Epithelial cell of umbilical artery (primary cell): Measurements from ENCODE around the gene ZG16B. TPM values are rescaled to one million over a fixed set of nuclear protein-coding genes. Genes with fewer than 3 reads are reported as not detected.

ENCODE experiments used
- total RNA-seq: library from RNA; depleted of rRNA; stranded (reverse); fragments of >200 nt; gene quantifications from 2 replicates; pipeline ENCODE4 v1.2.3, GENCODE V29; 2014

The ZG16B gene, protein sequence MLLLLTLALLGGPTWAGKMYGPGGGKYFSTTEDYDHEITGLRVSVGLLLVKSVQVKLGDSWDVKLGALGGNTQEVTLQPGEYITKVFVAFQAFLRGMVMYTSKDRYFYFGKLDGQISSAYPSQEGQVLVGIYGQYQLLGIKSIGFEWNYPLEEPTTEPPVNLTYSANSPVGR
- total RNA-seq = 0.65 and 1.5 TPM in 2 replicates

GRCh38 chr16:2829501-2830354, at the start of gene ZG16B:
ZG16B (plus strand) TSS chr16:2830303; CDS start chr16:2830442, 139 bp downstream.

GRCh38 chr16:2787406-2787805, 42.7 kb upstream of the ZG16B start, which contains the start of gene PRSS33:
PRSS33 (minus strand) TSS chr16:2787560; CDS start chr16:2786547, 1,013 bp downstream.

DNA sequence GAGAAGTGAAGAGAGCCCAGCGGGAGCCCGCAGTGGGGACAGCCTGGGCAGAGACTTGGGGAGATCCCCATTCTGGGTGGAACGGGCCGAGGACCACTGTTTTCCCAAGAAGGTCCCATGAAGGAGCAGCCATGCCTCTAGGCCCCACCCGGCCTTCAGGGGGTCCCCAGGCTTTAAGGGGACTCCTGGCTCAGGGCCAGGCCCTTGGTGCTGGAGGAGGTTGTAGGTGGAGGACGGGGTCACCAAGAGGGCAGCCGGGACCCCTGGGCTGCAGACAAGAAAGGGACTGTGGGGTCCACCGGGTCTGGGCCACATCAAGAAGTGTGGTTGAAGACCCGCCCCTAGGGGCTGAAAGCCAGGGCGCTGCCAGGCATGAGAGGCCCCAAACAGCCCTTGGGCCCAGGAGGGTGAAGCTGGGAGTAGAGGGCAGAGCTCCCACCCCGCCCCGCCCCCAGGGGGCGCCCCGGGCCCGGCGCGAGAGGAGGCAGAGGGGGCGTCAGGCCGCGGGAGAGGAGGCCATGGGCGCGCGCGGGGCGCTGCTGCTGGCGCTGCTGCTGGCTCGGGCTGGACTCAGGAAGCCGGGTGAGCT, 13.3 kb upstream of the ZG16B start, which contains the start of gene PRSS21:
Gene PRSS21, plus strand, starts transcription at position 487 of the 589 bp plus-strand sequence. Its CDS starts 32 bp downstream, at position 519.

GRCh38 chr16:2857451-2858244, 27.5 kb downstream of the ZG16B start, which contains the start of gene PRSS22:
PRSS22 (minus strand) TSS chr16:2858170; CDS start chr16:2858104, 66 bp downstream.

Other genes starting within 250 kb of the ZG16B start
- gene KCTD5, start 147.8 kb upstream of the ZG16B start, total RNA-seq = 19.9 and 27.9 TPM in 2 replicates
- gene PRSS27, start 110.1 kb upstream of the ZG16B start, total RNA-seq = 0.32 and 0.46 TPM in 2 replicates
- gene SRRM2, start 77.7 kb upstream of the ZG16B start, total RNA-seq = 31.9 and 36.7 TPM in 2 replicates
- 394 and 1,158 TPM in 2 replicates for gene ELOB, start 53.0 kb upstream of the ZG16B start, total RNA-seq
- gene PRSS33, start 42.7 kb upstream of the ZG16B start, total RNA-seq = not detected in 2 replicates
- gene PRSS41, start 31.8 kb upstream of the ZG16B start, total RNA-seq = not detected in 2 replicates
- gene PRSS21, start 13.1 kb upstream of the ZG16B start, total RNA-seq = 1.9 TPM in 1 of 2 replicates, not detected in the other
- not detected in 2 replicates for gene PRSS22, start 27.9 kb downstream of the ZG16B start, total RNA-seq
- gene FLYWCH2, start 52.9 kb downstream of the ZG16B start, total RNA-seq = 70.5 and 86.8 TPM in 2 replicates
- gene FLYWCH1, start 81.6 kb downstream of the ZG16B start, total RNA-seq = 31.3 and 33.1 TPM in 2 replicates
- not detected in 2 replicates for gene KREMEN2, start 134.0 kb downstream of the ZG16B start, total RNA-seq
- gene PAQR4, start 139.0 kb downstream of the ZG16B start, total RNA-seq = 9.1 and 15.3 TPM in 2 replicates
- gene PKMYT1, start 150.1 kb downstream of the ZG16B start, total RNA-seq = 7.9 and 8.1 TPM in 2 replicates
- gene CLDN9, start 182.6 kb downstream of the ZG16B start, total RNA-seq = not detected in 2 replicates
- gene CLDN6, start 187.9 kb downstream of the ZG16B start, total RNA-seq = not detected in 2 replicates
- gene TNFRSF12A, start 190.1 kb downstream of the ZG16B start, total RNA-seq = 244 and 303 TPM in 2 replicates
- gene HCFC1R1, start 193.6 kb downstream of the ZG16B start, total RNA-seq = 2.9 and 7.0 TPM in 2 replicates
- gene THOC6, start 193.7 kb downstream of the ZG16B start, total RNA-seq = 25.3 and 36.8 TPM in 2 replicates
- not detected in 2 replicates for gene BICDL2, start 206.6 kb downstream of the ZG16B start, total RNA-seq
- under 0.01 TPM in 1 of 2 replicates, not detected in the other for gene MMP25, start 216.3 kb downstream of the ZG16B start, total RNA-seq
- 41.9 and 78.6 TPM in 2 replicates for gene IL32, start 235.3 kb downstream of the ZG16B start, total RNA-seq